ENCODE results near the gene FIBP. TPM values are rescaled to one million over a fixed set of nuclear protein-coding genes. Genes with fewer than 3 reads are reported as not detected.

FIBP gene
- total RNA-seq, 2 experiments from 2014 or later = 19.1 to 19.9 TPM

DNA sequence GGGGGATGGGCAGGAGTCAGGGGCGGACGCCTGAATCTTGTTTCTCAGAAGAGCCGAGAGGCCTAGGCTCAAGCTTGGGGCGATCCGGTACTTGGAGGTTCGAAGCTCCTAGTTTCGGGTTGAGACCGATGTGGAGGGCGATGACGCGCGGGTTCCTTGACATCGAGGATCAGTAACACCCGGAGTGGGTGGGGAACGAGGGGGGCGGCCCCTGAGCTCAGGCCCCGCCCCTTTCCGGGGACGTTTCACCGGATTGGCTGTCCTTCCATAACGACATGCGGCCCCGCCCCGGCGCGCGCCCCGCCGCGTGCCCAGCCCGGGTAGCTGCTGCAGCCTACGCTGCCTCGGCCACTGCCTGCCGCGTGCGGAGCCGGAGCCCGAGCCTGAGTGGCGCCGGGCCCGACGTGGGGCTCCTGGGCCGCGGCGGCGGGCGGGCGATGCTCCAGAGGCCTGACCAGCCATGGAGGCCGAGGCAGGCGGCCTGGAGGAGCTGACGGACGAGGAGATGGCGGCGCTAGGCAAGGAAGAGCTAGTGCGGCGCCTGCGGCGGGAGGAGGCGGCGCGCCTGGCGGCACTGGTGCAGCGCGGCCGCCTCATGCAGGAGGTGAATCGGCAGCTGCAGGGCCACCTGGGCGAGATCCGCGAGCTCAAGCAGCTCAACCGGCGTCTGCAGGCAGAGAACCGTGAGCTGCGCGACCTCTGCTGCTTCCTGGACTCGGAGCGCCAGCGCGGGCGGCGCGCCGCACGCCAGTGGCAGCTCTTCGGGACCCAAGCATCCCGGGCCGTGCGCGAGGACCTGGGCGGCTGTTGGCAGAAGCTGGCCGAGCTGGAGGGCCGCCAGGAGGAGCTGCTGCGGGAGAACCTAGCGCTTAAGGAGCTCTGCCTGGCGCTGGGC is 2.3 kb upstream of the FIBP start, which contains the start of gene CCDC85B:
Gene CCDC85B, plus strand, starts transcription at position 350 of the 895 bp plus-strand sequence. Its CDS starts 111 bp downstream, at position 461.
- Mint-ChIP-seq H3K27ac (peak within 1 kb of the TSS; percentile 95), H3K36me3 (ENCODE audit: low read depth) (peaks cover 24% of the 10 kb centered on the region), H3K4me3 (peak within 1 kb of the TSS; percentile 88), H3K9me3 (no peaks in the 10 kb centered on the region), H3K27me3 (no peaks in the 10 kb centered on the region), H3K4me1 (ENCODE audit: low read depth) (peaks cover 66% of the 10 kb centered on the region)
- Histone ChIP-seq H3K9me3 (ENCODE audit: control insufficient read depth in 1 of 2, insufficient read depth in 1 of 2, low read length in 2 of 2) (no peaks in the 10 kb centered on the region), H3K27me3 (ENCODE audit: control insufficient read depth in 1 of 2, insufficient read depth in 2 of 2, low read length in 2 of 2) (no peaks in the 10 kb centered on the region), H3K27ac (ENCODE audit: low read depth in 1 of 2, low read length in 2 of 2) (peak within 1 kb of the TSS; percentile 88 to 91), H3K4me1 (ENCODE audit: insufficient read depth, low read length) (peaks cover 72% of the 10 kb centered on the region), H3K36me3 (ENCODE audit: insufficient read depth, low read length) (peaks cover 3% of the 10 kb centered on the region), H3K4me3 (ENCODE audit: low read length) (peak within 1 kb of the TSS; percentile 93)
- DNase-seq (peak; percentile 97 to 100 (median 98)), ATAC-seq (ENCODE audit: poor library complexity) (peak; percentile 65)
- CTCF ChIA-PET = interaction anchor here (1.0 to 5.2 kb wide), 21 partner anchors 8 to 422 kb away, joined by 3 to 80 read pairs (median 4); partner anchors contain the start of genes AP5B1, BANF1, C11orf68 and CFL1
- TF ChIP-seq, protein P1, sequence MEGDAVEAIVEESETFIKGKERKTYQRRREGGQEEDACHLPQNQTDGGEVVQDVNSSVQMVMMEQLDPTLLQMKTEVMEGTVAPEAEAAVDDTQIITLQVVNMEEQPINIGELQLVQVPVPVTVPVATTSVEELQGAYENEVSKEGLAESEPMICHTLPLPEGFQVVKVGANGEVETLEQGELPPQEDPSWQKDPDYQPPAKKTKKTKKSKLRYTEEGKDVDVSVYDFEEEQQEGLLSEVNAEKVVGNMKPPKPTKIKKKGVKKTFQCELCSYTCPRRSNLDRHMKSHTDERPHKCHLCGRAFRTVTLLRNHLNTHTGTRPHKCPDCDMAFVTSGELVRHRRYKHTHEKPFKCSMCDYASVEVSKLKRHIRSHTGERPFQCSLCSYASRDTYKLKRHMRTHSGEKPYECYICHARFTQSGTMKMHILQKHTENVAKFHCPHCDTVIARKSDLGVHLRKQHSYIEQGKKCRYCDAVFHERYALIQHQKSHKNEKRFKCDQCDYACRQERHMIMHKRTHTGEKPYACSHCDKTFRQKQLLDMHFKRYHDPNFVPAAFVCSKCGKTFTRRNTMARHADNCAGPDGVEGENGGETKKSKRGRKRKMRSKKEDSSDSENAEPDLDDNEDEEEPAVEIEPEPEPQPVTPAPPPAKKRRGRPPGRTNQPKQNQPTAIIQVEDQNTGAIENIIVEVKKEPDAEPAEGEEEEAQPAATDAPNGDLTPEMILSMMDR (IDR thresholded peaks at IDR 0.05) = peak; percentile 28
- POLR2A ChIA-PET = interaction anchor here (0.7 to 5.8 kb wide), 49 partner anchors 10 to 794 kb away, joined by 3 to 248 read pairs (median 6); partner anchors contain the start of genes AP5B1, BANF1, C11orf68 and CFL1
- intact Hi-C loops (cut with DNase I, micrococcal nuclease) = loop anchor here (1.0 kb wide), 2 partner anchors 10 to 71 kb away; partner anchors contain the start of genes FOSL1 (in 2 of the 2) and SART1 (in 1 of the 2)

DNA sequence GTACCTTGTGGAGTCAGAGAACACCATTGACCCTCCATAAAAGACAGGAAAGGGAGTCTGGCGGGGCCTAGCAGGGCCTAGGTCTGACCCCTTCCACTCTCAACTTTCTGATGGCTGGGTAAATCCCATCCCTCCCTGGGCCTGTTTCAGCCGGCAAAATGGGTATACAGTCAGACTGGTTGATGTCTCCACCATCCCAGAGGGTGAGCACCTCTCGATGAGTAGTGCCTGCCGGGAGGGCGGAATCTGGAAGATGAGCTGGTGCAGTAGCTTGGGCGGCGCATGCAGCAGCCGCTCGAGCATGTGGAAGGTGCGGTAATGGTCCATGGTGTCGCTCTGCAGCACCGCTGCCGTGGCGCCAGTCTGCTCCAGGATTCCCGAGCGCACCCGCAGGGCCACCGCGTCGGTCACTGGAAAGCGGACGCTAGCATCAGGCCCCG is 528 bp downstream of the FIBP start:
- Histone ChIP-seq H3K27ac (ENCODE audit: low read depth in 1 of 2, low read length in 2 of 2) (peak overlapping the region; percentile 88 to 91), H3K4me1 (ENCODE audit: insufficient read depth, low read length) (peaks cover 62% of the 10 kb centered on the region), H3K36me3 (ENCODE audit: insufficient read depth, low read length) (peaks cover 29% of the 10 kb centered on the region), H3K9me3 (ENCODE audit: control insufficient read depth in 1 of 2, insufficient read depth in 1 of 2, low read length in 2 of 2) (no peaks in the 10 kb centered on the region), H3K27me3 (ENCODE audit: control insufficient read depth in 1 of 2, insufficient read depth in 2 of 2, low read length in 2 of 2) (no peaks in the 10 kb centered on the region), H3K4me3 (ENCODE audit: low read length) (peak overlapping the region; percentile 93)
- TF ChIP-seq, protein P1 (IDR thresholded peaks at IDR 0.05) = no peak
- DNase-seq (no peak), ATAC-seq (ENCODE audit: poor library complexity) (no peak)
- Mint-ChIP-seq H3K9me3 (no peaks in the 10 kb centered on the region), H3K4me1 (ENCODE audit: low read depth) (peaks cover 58% of the 10 kb centered on the region), H3K27ac (peak overlapping the region; percentile 95), H3K27me3 (no peaks in the 10 kb centered on the region), H3K36me3 (ENCODE audit: low read depth) (peaks cover 48% of the 10 kb centered on the region), H3K4me3 (peak overlapping the region; percentile 87)
- intact Hi-C loops (cut with DNase I, micrococcal nuclease) = loop anchor here (1.0 to 10.0 kb wide), 9 partner anchors 15 to 173 kb away; partner anchors contain the start of genes C11orf68 (in 2 of the 2), DRAP1 (in 2 of the 2), BANF1 (in 1 of the 2) and CFL1 (in 1 of the 2)
- POLR2A ChIA-PET = interaction anchor here (0.6 to 5.8 kb wide), 17 partner anchors 12 to 388 kb away, joined by 3 to 248 read pairs (median 17); partner anchors contain the start of genes AP5B1, C11orf68, CFL1 and DRAP1
- CTCF ChIA-PET = interaction anchor here (0.5 to 5.2 kb wide), 27 partner anchors 7 to 346 kb away, joined by 3 to 80 read pairs (median 8); partner anchors contain the start of genes AP5B1, BANF1, C11orf68 and CFL1
